Stimulated activated CD4-positive, alpha-beta T cell treated with anti-CD3 and anti-CD28 coated beads, Interleukin-15, amount 100 ng/mL, for 1 hour (primary cell): ENCODE results near the gene CRADD.
"Not testable (repeated sequence)": the region's sequence is repeated elsewhere in the genome, so short reads cannot be mapped to it uniquely, and the experiment has no call there.

Experiments used
- DNase-seq, 2 donors: peaks; one replicate each; pipeline ENCODE4 v3.0.0-alpha.2; 2020; ENCODE audit warnings: low read depth in 1 of 2, low spot score in 1 of 2

CRADD gene

GRCh38 chr12:93734784-93735183 is 57.6 kb downstream of the CRADD start:
- DNase-seq, result no peak

DNA sequence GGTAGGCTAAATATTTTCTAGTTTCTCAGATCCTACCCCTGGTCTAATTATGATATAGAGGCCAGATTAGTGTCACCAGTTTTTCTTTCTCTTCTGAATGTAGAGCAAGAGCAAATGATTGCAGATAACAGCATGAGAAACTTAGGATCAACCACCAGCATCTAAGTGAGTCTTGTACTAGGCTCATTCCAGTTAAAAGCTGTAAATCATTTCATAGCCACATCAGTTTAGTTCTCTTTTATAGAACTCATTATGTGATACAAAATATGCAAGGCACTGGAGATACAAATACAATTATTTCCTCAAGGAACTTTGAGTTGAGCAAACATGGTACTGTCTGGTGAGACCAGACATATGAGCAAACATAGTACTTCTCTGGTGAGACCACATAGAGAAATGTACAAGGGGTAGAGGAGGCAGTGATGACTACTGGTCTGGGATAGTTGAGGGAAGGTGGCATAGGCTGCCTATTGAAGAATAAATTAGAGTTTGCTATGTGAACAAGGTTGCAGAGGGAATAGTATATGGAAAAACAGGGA is 59.5 kb downstream of the CRADD start:
- no peak for DNase-seq

DNA sequence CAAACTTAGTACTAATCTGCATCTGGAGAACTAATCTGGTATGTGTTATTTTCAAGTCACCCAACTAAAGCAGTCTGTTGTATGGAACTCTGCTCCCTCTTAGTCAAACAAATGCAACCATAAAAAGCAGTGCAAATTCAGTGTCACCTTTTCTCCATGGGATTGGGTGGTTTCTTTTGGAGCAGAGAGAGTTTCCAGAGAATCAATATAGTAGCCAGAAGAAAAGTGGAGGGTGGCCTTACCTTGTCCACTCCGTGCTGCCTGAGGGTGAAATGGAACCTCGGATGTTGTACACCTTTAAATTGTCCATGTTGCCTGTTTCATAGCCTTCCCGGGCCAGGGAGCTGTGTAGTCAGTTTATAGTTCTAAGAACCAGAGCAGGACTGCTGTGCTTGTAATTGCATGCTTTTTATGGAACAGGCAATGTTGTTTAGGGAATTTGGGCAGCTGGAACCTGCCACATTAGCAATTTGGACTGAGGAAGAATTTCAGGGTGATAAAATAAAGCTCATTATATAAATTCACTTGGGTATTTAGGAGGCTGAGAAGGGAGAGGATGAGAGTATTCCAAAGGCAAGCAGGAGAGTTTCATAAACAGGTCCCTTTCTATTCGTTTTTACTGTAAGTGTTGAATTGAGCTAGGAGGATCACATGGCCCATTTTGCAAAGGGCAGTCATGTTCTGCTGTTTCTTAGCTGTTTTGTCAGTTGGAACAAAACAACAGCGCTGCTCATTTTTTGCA is 60.5 kb downstream of the CRADD start:
- DNase-seq, result no peak

DNA sequence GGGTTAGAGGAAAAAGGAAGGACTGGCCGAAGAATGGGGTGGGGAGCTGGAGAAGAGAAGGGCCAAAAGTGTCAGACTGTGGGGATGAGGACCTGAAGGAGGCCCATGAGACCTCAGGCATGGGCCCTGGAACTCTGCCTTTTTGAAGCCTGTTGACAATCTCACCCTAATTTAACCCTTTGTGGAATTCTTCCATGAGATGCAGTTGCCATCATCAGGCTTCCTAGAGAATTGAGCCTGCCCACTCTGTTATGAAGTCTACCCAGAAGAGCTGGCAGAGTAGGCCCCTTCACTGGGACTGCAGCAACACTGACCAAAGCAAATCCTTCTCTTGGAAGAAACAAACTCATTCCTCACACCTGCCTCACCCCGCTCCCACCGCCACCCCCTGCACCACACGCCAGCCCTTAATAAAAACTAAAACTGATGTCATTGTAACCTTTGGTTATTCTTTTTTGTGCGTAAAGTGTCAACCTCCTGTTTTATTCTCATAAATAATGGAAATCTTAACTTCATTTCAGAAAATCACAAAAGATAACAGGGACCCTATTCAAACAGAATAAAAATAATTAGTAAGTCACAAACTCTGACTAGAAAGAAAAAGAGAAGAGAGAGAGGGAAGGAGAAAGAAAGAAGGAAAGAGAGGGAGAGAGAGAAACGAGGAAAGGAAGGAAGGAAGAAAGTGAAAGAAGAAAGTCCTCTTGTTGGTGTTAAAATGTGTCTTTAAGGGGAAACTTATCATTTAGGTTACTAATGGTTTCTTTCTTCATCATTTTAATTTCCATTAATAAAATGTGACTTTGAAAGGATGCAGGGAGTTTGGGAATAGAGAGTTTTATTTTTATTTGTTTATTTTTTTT is 61.3 kb downstream of the CRADD start:
- DNase-seq, result no peak

- DNase-seq, result no peak
Observed at GRCh38 chr12:93740751-93741150, 63.6 kb downstream of the CRADD start.

GRCh38 chr12:93741659-93742109 is 64.5 kb downstream of the CRADD start:
- peak in 1 of 2 donors; percentile 7 for DNase-seq

DNA sequence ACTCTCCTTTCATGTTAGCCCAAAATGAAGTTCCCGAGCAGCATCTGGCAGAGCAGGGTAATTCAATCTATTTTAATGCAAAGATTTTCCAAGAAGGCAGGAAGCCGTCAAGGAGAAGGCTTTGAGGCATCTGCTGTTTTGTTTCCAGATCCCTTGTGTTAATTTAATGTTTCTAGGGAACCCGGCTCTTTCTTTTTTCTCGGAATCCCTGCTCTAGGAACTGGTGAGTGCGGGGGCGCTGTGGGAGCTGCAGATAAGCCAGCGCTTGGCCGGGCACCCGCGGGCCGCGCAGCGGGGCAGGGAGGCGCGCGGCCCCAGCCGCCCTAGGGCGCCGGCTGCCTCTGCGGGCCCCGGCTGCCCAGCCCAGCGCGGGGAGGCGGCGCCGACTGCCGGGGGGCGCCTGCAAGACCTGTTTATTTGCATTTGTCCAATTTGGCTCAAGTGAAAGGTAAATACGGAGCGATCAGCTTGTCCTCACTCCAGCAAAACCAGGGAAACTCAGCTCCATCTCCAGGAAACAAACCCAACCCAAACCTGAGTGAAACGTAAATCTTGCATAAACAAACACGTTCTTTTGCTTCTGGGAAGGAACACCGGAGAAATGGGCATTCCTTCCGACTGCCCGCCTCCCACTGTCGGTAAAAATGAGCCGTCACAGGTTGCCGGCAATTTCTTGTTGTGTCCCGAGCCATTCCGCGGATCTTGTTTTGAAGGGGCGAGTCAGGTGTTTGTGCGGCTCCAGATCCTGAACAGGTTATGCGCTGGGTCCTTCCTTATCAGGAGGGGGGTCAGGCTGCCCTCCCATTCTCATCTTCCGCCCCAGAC is 65.1 kb downstream of the CRADD start:
- DNase-seq, result peak; percentile 31 to 47

GRCh38 chr12:93743229-93743998 is 66.2 kb downstream of the CRADD start:
- DNase-seq, result no peak

DNA sequence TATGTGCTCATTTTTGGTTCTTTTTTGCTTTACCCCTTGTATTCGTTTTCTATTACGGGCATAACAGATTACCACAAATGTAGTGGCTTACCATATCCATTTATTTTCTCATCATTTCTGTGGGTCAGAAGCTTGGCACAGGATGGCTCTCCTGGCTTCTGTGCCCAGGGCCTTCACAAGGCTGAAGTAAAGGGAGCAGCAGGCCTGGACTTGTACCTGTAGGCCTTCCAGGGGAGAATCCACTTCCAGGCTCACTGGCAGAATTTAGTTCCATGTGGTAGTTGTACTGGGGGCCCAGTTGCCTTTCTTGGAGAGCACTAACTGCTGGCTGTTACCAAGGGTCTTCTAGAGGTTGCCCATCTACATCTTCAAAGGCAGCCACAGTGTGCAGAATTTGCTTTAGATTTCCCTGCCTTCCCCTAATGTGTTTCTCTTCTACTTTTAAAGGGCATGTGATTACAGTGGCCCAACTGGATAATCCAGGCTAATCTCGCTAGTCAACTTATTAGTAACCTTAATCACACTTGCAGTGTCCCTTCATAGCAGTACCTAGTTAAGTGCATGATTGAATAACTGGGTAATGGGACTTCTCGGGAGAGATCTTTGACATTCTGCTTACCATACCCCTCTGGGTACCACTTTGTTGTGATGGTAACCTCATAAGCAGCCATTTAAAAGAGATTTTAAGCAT is 67.0 kb downstream of the CRADD start:
- no peak for DNase-seq

DNA sequence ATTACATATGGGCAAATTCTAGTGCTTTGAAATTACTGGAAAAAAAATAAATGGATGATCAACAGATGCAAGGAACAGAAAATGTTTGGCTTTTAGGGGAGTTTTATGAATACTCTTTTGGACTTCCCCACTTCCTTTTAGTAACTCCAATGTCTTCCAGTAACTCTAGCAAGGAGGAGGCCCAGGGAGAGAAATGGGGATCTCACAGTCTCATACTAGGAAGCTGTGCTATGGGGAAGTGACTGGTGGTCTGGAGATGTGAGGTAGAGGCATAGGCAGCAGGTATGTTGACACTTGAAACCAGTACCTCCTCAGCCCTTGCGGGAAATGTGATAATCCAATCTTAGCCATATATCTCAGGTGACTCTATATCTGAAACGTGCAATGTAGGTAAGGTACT is 68.1 kb downstream of the CRADD start:
- no peak for DNase-seq

- no peak for DNase-seq
Observed at GRCh38 chr12:93746572-93747168, 69.5 kb downstream of the CRADD start.

DNA sequence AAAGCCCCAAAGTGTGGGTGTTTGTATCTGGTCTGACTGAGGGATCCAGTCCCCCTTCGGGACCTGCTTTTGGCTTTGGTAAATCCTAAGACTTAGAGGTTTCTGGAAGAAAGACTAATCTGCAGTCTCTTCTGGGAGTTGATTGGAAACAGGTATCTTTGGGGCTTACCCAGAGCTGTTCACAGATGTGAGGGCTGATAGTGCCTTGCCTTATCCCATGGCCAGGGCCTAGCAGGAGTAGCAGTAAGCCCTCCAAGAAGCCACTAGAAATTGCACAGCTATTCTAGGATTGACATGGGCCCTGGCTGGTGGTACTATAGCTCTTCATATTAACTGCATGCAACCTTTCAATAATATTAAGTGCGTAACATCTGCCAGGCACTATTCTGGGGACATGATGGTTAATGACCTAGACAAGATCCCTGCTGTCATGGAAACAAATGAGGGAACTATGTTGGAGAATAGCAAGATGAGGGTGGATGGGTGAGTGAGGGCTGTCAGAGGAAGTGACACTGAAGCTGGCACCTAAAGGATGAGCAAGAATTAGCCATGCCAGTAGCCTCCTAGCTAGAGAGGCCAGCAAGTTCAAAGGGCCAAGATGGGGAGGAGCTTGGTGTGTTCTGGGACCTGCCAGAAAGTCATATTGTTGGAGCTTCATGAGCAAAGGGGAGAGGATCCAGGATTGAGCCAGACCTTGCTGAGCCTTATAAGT is 71.7 kb downstream of the CRADD start:
- no peak for DNase-seq

- DNase-seq, result no peak
Observed at GRCh38 chr12:93749515-93749914, 72.3 kb downstream of the CRADD start.

DNA sequence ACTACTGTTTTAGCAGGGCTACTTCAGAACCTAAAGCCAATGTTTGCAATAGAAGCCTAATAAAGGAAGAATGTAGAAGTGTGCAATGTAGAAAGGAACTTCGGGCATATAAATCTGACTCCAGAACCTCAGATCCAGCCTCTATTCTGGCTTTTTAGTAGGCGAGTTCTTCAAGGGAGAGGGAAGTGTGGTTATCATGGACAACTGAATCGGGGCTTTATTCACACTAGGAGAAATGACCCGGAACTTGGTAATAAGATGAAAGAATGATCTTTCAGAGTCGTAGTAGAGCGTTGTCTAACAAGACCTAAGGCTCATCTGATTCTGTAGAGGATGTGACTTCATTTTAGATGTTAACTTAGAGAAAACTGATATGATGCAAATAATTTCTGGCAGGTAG is 72.9 kb downstream of the CRADD start:
- no peak for DNase-seq

DNA sequence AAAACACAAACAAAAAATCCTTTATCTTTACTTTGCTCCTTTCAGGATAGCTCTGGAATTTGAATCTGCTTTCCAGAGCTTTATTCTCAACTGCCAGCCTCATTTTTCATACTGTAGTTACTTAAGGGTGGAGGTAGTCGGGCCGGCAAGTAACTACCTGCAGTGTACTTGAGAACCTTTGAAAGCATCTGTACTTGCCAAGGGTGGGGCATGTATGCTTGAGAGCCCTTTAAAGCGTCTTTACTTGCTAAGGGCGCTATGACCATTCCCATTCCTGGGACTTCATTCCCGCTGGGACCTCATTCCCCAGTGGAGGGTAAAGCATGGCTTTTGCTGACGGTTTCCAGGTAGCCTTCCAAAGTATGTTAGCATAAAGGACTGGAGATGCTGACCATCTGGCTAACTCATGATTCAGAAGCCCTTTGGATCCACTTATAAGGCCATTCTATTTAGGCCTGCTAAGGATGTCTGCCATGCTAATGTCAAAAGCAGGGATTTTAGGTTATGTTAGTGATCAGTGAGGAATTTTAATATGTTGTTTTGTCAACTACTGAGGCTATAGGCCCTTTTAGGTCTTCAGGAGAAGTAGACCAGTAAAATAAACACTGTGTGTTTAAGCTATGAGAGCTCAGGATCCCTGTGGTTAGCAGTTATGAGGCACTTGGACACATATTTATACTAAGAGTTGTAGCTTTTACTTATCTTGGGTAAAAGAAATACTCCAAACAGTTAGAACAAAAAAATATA is 74.9 kb downstream of the CRADD start:
- no peak for DNase-seq

- no peak for DNase-seq
Observed at GRCh38 chr12:93753285-93753684, 76.1 kb downstream of the CRADD start.

- DNase-seq, result no peak
Observed at GRCh38 chr12:93753838-93754429, 76.8 kb downstream of the CRADD start.

DNA sequence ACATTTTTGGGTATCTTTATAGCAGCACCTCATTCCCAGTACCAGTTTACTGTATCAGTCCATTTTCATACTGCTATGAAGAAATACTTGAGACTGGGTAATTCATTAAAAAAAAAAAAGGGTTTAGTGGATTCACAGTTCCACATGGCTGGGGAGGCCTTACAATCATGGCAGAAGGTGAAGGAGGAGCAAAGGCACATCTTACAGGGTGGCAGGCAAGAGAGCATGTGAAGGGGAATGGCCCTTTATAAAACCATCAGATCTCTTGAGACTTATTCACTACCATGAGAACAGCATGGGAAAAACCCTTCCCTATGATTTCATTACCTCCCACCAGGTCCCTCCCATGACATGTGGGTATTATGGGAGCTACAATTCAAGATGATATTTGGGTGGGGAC is 77.7 kb downstream of the CRADD start:
- DNase-seq, result not testable (repeated sequence)
